ENCODE results near the gene SLC7A6OS. TPM values are rescaled to one million over a fixed set of nuclear protein-coding genes. Genes with fewer than 3 reads are reported as not detected.

SLC7A6OS gene
- total and polyA plus RNA-seq, 2 experiments from 2014 or later: 8.5 to 15.8 TPM

- Histone ChIP-seq H3K9me3 (ENCODE audit: low read depth) (no peaks in the 10 kb centered on the region), H3K36me3 (ENCODE audit: low read depth) (peaks cover 4% of the 10 kb centered on the region; the same call in 1 of the 2 replicates), H3K4me2 (ENCODE audit: unreplicated experiment) (no peak overlapping the region), H4K20me1 (ENCODE audit: insufficient read depth) (no peaks in the 10 kb centered on the region), H3K9ac (no peak overlapping the region), H3K79me2 (ENCODE audit: insufficient read depth) (peaks cover 12% of the 10 kb centered on the region; the same call in 1 of the 2 replicates), H3K27me3 (replicated peaks; ENCODE audit: insufficient read depth) (no peaks in the 10 kb centered on the region), H3F3A (ENCODE audit: insufficient read depth) (no peaks in the 10 kb centered on the region; the same call in 1 of the 2 replicates), H3K9me2 (ENCODE audit: insufficient read depth) (no peaks in the 10 kb centered on the region), H2AFZ (no peak overlapping the region), H3K4me1 (ENCODE audit: insufficient read depth) (no peaks in the 10 kb centered on the region; the same call in 1 of the 2 replicates), H3K4me3 (no peak overlapping the region), H3K27ac (no peak overlapping the region)
- in situ Hi-C loops (cut with MboI): no loop called here
- no peak for DNase-seq
- 84 to 88% methylated on average over 5 of the region's 5 CpGs for WGBS, 2 experiments (ENCODE audit: low coverage in 1 of 2, low lambda C conversion rate in 2 of 2, missing lambda C conversion rate in 2 of 2)
- no peak for TF ChIP-seq EZH2 (IDR thresholded peaks at IDR 0.05; ENCODE audit: insufficient read depth, poor library complexity, severe bottlenecking)
- TF ChIP-seq EZH2phosphoT487 (IDR thresholded peaks at IDR 0.05; ENCODE audit: insufficient read depth, low read depth): no peak
These were observed 58.4 kb downstream of the SLC7A6OS start for GRCh38 chr16:68252383-68252782.

DNA sequence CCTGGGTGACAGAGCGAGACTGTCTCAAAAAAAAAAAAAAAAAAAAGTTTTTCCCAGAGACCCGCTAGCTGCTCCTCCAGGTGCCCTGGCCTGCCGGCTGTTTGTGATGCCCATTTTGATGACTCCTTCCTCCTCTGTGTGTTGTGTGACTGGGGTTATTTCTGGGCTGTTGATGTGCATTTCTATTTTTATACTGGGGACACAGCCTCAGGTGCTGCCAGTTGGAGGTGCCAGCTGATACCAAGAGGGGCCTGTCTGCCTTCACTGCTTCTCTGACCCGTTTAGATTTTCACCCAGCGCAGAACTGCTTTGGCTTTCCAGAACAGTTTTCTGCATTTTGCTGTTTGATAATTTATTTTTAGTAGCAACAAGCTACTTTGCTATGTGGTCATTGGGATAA lies 58.9 kb downstream of the SLC7A6OS start:
- WGBS, 2 experiments (ENCODE audit: low coverage in 1 of 2, low lambda C conversion rate in 2 of 2, missing lambda C conversion rate in 2 of 2): 77 to 83% methylated on average over 5 of the region's 5 CpGs
- H3K27ac ChIP-seq: no peak overlapping the region
- no peaks in the 10 kb centered on the region for H4K20me1 ChIP-seq (ENCODE audit: insufficient read depth)
- no peaks in the 10 kb centered on the region for H3K9me3 ChIP-seq (ENCODE audit: low read depth)
- peaks cover 4% of the 10 kb centered on the region; the same call in 1 of the 2 replicates for H3K36me3 ChIP-seq (ENCODE audit: low read depth)
- TF ChIP-seq EZH2phosphoT487 (IDR thresholded peaks at IDR 0.05; ENCODE audit: insufficient read depth, low read depth) (no peak), EZH2 (IDR thresholded peaks at IDR 0.05; ENCODE audit: insufficient read depth, poor library complexity, severe bottlenecking) (no peak)
- no peak overlapping the region for H3K9ac ChIP-seq
- H3K27me3 ChIP-seq (replicated peaks; ENCODE audit: insufficient read depth): no peaks in the 10 kb centered on the region
- H3K79me2 ChIP-seq (ENCODE audit: insufficient read depth): peaks cover 16% of the 10 kb centered on the region
- H2AFZ ChIP-seq: no peak overlapping the region
- H3K4me1 ChIP-seq (ENCODE audit: insufficient read depth): no peaks in the 10 kb centered on the region
- no peaks in the 10 kb centered on the region for H3F3A ChIP-seq (ENCODE audit: insufficient read depth)
- in situ Hi-C loops (cut with MboI): no loop called here
- no peaks in the 10 kb centered on the region for H3K9me2 ChIP-seq (ENCODE audit: insufficient read depth)
- H3K4me2 ChIP-seq (ENCODE audit: unreplicated experiment): no peak overlapping the region
- no peak overlapping the region for H3K4me3 ChIP-seq
- DNase-seq: no peak

GRCh38 chr16:68250951-68251350 lies 59.8 kb downstream of the SLC7A6OS start:
- H3K9me3 ChIP-seq (ENCODE audit: low read depth): no peaks in the 10 kb centered on the region
- in situ Hi-C loops (cut with MboI): no loop called here

GRCh38 chr16:68249371-68249770 lies 61.4 kb downstream of the SLC7A6OS start:
- H3K4me3 ChIP-seq: no peak overlapping the region
- no peak overlapping the region for H3K4me2 ChIP-seq (ENCODE audit: unreplicated experiment)
- no peak overlapping the region for H3K9ac ChIP-seq
- no peak overlapping the region for H2AFZ ChIP-seq
- TF ChIP-seq EZH2 (IDR thresholded peaks at IDR 0.05; ENCODE audit: insufficient read depth, poor library complexity, severe bottlenecking) (no peak), EZH2phosphoT487 (IDR thresholded peaks at IDR 0.05; ENCODE audit: insufficient read depth, low read depth) (no peak)
- in situ Hi-C loops (cut with MboI): no loop called here
- H4K20me1 ChIP-seq (ENCODE audit: insufficient read depth): no peaks in the 10 kb centered on the region
- peaks cover 10% of the 10 kb centered on the region for H3K4me1 ChIP-seq (ENCODE audit: insufficient read depth)
- H3K79me2 ChIP-seq (ENCODE audit: insufficient read depth): peaks cover 31% of the 10 kb centered on the region
- no peaks in the 10 kb centered on the region for H3K9me3 ChIP-seq (ENCODE audit: low read depth)
- no peaks in the 10 kb centered on the region for H3K27me3 ChIP-seq (replicated peaks; ENCODE audit: insufficient read depth)
- no peaks in the 10 kb centered on the region; the same call in 1 of the 2 replicates for H3K36me3 ChIP-seq (ENCODE audit: low read depth)
- DNase-seq: no peak
- H3K27ac ChIP-seq: no peak overlapping the region
- H3K9me2 ChIP-seq (ENCODE audit: insufficient read depth): no peaks in the 10 kb centered on the region
- H3F3A ChIP-seq (ENCODE audit: insufficient read depth): no peaks in the 10 kb centered on the region
- WGBS, 2 experiments (ENCODE audit: low coverage in 1 of 2, low lambda C conversion rate in 2 of 2, missing lambda C conversion rate in 2 of 2): 92 to 93% methylated on average over 3 to 4 of the region's 4 CpGs

More at GRCh38 chr16:68250951-68251350, 59.8 kb downstream of the SLC7A6OS start:
- Histone ChIP-seq H4K20me1 (ENCODE audit: insufficient read depth) (no peaks in the 10 kb centered on the region), H3K4me1 (ENCODE audit: insufficient read depth) (peaks cover 8% of the 10 kb centered on the region), H3K9me2 (ENCODE audit: insufficient read depth) (no peaks in the 10 kb centered on the region), H3K79me2 (ENCODE audit: insufficient read depth) (peaks cover 24% of the 10 kb centered on the region), H3K4me2 (ENCODE audit: unreplicated experiment) (no peak overlapping the region), H3K27me3 (replicated peaks; ENCODE audit: insufficient read depth) (no peaks in the 10 kb centered on the region), H3K9ac (no peak overlapping the region), H3F3A (ENCODE audit: insufficient read depth) (no peaks in the 10 kb centered on the region), H3K27ac (no peak overlapping the region), H3K36me3 (ENCODE audit: low read depth) (peaks cover 1% of the 10 kb centered on the region; the same call in 1 of the 2 replicates), H3K4me3 (no peak overlapping the region), H2AFZ (no peak overlapping the region)
- no peak for DNase-seq
- 94% methylated on average over 6 of the region's 6 CpGs for WGBS, 2 experiments (ENCODE audit: low coverage in 1 of 2, low lambda C conversion rate in 2 of 2, missing lambda C conversion rate in 2 of 2)
- TF ChIP-seq EZH2phosphoT487 (IDR thresholded peaks at IDR 0.05; ENCODE audit: insufficient read depth, low read depth): no peak
- TF ChIP-seq EZH2 (IDR thresholded peaks at IDR 0.05; ENCODE audit: insufficient read depth, poor library complexity, severe bottlenecking): no peak

Small RNAs within 50 kb of the gene (small RNA-seq; reads per million reads assigned to genes)
- not detected for gene RNU4-30P (ENCODE audit: low read depth, low replicate concordance)
- gene RNU6-1262P (ENCODE audit: low read depth, low replicate concordance): not detected

Other genes starting within 250 kb of the SLC7A6OS start
- gene NFATC3, start 225.6 kb downstream of the SLC7A6OS start, total RNA-seq (2014; rRNA removed; shearing (Covaris generic)): 14.2 and 17.5 TPM in 2 replicates
- 10.2 and 12.3 TPM in 2 replicates for gene NFATC3, start 225.6 kb downstream of the SLC7A6OS start, polyA plus RNA-seq (2016; fragmentation: Nextera tagmentation; extraction: Ambion mirVana)
- 0.32 TPM in 1 of 2 replicates, not detected in the other for gene ESRP2, start 74.8 kb downstream of the SLC7A6OS start, total RNA-seq (2014; rRNA removed; shearing (Covaris generic))
- 0.34 TPM in 1 of 2 replicates, not detected in the other for gene ESRP2, start 74.8 kb downstream of the SLC7A6OS start, polyA plus RNA-seq (2016; fragmentation: Nextera tagmentation; extraction: Ambion mirVana)
- 36.2 and 47.6 TPM in 2 replicates for gene PLA2G15, start 65.6 kb downstream of the SLC7A6OS start, total RNA-seq (2014; rRNA removed; shearing (Covaris generic))
- 24.8 and 26.0 TPM in 2 replicates for gene PLA2G15, start 65.6 kb downstream of the SLC7A6OS start, polyA plus RNA-seq (2016; fragmentation: Nextera tagmentation; extraction: Ambion mirVana)
- 20.9 and 53.7 TPM in 2 replicates for gene SLC7A6, start 46.4 kb downstream of the SLC7A6OS start, total RNA-seq (2014; rRNA removed; shearing (Covaris generic))
- 15.8 and 17.3 TPM in 2 replicates for gene SLC7A6, start 46.4 kb downstream of the SLC7A6OS start, polyA plus RNA-seq (2016; fragmentation: Nextera tagmentation; extraction: Ambion mirVana)
- 49.6 and 68.0 TPM in 2 replicates for gene PRMT7, start 73 bp upstream of the SLC7A6OS start, total RNA-seq (2014; rRNA removed; shearing (Covaris generic))
- gene PRMT7, start 73 bp upstream of the SLC7A6OS start, polyA plus RNA-seq (2016; fragmentation: Nextera tagmentation; extraction: Ambion mirVana): 24.1 and 27.2 TPM in 2 replicates
- 0.32 TPM in 1 of 2 replicates, not detected in the other for gene SMPD3, start 137.6 kb upstream of the SLC7A6OS start, total RNA-seq (2014; rRNA removed; shearing (Covaris generic))
- 0.24 and 0.32 TPM in 2 replicates for gene SMPD3, start 137.6 kb upstream of the SLC7A6OS start, polyA plus RNA-seq (2016; fragmentation: Nextera tagmentation; extraction: Ambion mirVana)
- 20.6 and 52.4 TPM in 2 replicates for gene ZFP90, start 228.3 kb upstream of the SLC7A6OS start, total RNA-seq (2014; rRNA removed; shearing (Covaris generic))
- 11.9 and 15.6 TPM in 2 replicates for gene ZFP90, start 228.3 kb upstream of the SLC7A6OS start, polyA plus RNA-seq (2016; fragmentation: Nextera tagmentation; extraction: Ambion mirVana)